HL-60 (cell line): Measurements from ENCODE around the gene ZSCAN21.
A peak's percentile ranks its signal among the peaks of the same experiment; 100 is the strongest.

Experiments used
- CTCF ChIP-seq: IDR thresholded peaks from one replicate; pipeline ENCODE4 v1.5.1; 2011; ENCODE audit warnings: low read length, control low read depth, inconsistent platforms; ENCODE audit not compliant: insufficient read depth
- POLR2AphosphoS5 ChIP-seq: IDR thresholded peaks from 2 replicates; pipeline ENCODE4 v1.6.1; 2012; ENCODE audit warnings: low read depth
- SPI1 ChIP-seq: IDR thresholded peaks from 2 replicates; pipeline ENCODE4 v1.6.1; 2012; ENCODE audit warnings: low read depth, mild to moderate bottlenecking, borderline replicate concordance

GRCh38 chr7:100088621-100089457 lies 39.3 kb downstream of the ZSCAN21 start, which contains the start of gene COPS6:
- TF ChIP-seq CTCF (no peak), POLR2AphosphoS5 (peak; percentile 91), SPI1 (no peak)
